GM12878 (cell line): ENCODE measurements around the gene IL5. TPM values are rescaled to one million over a fixed set of nuclear protein-coding genes. Genes with fewer than 3 reads are reported as not detected.

Experiments used
- BHLHE40 ChIP-seq, 2 experiments: fragments of 450-650 bp in 1 of 2; IDR thresholded peaks; 2 replicates each; pipeline ENCODE4 v1.6.1; 2011 to 2017; ENCODE audit warnings: low read depth in 2 of 2, borderline replicate concordance in 1 of 2, improper control_type of control experiment in 1 of 2, low read length in 1 of 2, mild to moderate bottlenecking in 1 of 2
- BMI1 ChIP-seq: fragments of 450-650 bp; IDR thresholded peaks from 2 replicates; pipeline ENCODE4 v1.6.1; 2016; ENCODE audit warnings: mild to moderate bottlenecking, moderate library complexity, borderline replicate concordance
- CBX3 ChIP-seq: fragments of 200-600 bp; sonication (generic); IDR thresholded peaks from 2 replicates; pipeline ENCODE4 v1.6.1; 2016; ENCODE audit warnings: low read depth, borderline replicate concordance
- CHD4 ChIP-seq: fragments of 200-600 bp; sonication (generic); IDR thresholded peaks from 2 replicates; pipeline ENCODE4 v1.6.1; 2016; ENCODE audit warnings: mild to moderate bottlenecking
- DPF2 ChIP-seq: fragments of 450-650 bp; IDR thresholded peaks from 2 replicates; pipeline ENCODE4 v1.6.1; 2017; ENCODE audit warnings: mild to moderate bottlenecking
- ETV6 ChIP-seq, 2 experiments: fragments of 450-650 bp in 1 of 2; IDR thresholded peaks in 1 of 2; conservative IDR thresholded peaks in 1 of 2; 2 replicates each; pipeline ENCODE4 v1.6.1; 2014; ENCODE audit warnings: antibody characterized with exemption in 1 of 2, borderline replicate concordance in 1 of 2, low read depth in 1 of 2, mild to moderate bottlenecking in 1 of 2, moderate library complexity in 1 of 2
- HDGF ChIP-seq: fragments of 450-650 bp; IDR thresholded peaks from 2 replicates; pipeline ENCODE4 v1.6.1; 2016; ENCODE audit warnings: antibody characterized with exemption
- IRF4 ChIP-seq: IDR thresholded peaks from 2 replicates; pipeline ENCODE4 v1.6.1; 2011; ENCODE audit warnings: low read depth, low read length
- MXI1 ChIP-seq: fragments of 150-350 bp; IDR thresholded peaks from 2 replicates; pipeline ENCODE4 v1.6.1; 2011; ENCODE audit warnings: low read depth, mild to moderate bottlenecking, inconsistent platforms, low read length, improper control_type of control experiment
- PML ChIP-seq: IDR thresholded peaks from 2 replicates; pipeline ENCODE4 v1.6.1; 2012; ENCODE audit warnings: low read length, inconsistent platforms
- PRDM15 ChIP-seq: fragments of 450-650 bp; formaldehyde crosslinking; IDR thresholded peaks from 2 replicates; pipeline ENCODE4 v1.4.0; 2020; ENCODE audit warnings: mild to moderate bottlenecking, moderate library complexity
- RCOR1 ChIP-seq: conservative IDR thresholded peaks from 2 replicates; pipeline ENCODE4 v1.6.1; 2012; ENCODE audit warnings: low read depth, low read length, improper control_type of control experiment
- RUNX3 ChIP-seq: IDR thresholded peaks from 2 replicates; pipeline ENCODE4 v1.6.1; 2012; ENCODE audit warnings: low read length, inconsistent platforms
- SPI1 ChIP-seq: IDR thresholded peaks from 2 replicates; pipeline ENCODE4 v1.6.1; 2011; ENCODE audit warnings: low read depth, mild to moderate bottlenecking, low read length, moderate library complexity, borderline replicate concordance; ENCODE audit not compliant: insufficient read depth
- SUZ12 ChIP-seq: fragments of 200-600 bp; sonication (generic); IDR thresholded peaks from one replicate; pipeline ENCODE4 v1.6.1; 2018; ENCODE audit warnings: antibody characterized with exemption, mild to moderate bottlenecking; ENCODE audit not compliant: unreplicated experiment
- TCF3 ChIP-seq: IDR thresholded peaks from 2 replicates; pipeline ENCODE4 v1.6.1; 2012; ENCODE audit warnings: low read depth, mild to moderate bottlenecking, low read length, borderline replicate concordance; ENCODE audit not compliant: insufficient read depth
- ZNF217 ChIP-seq: fragments of 450-650 bp; IDR thresholded peaks from 2 replicates; pipeline ENCODE4 v1.6.1; 2017; ENCODE audit warnings: antibody characterized with exemption, mild to moderate bottlenecking
- polyA plus RNA-seq, 11 experiments: library from polyadenylated mRNA; depleted of rRNA in 4 of 11; unstranded in 6 of 11; stranded (reverse) in 5 of 11; fragments of >200 nt; fragmentation: Nextera tagmentation in 4 of 11; fragmentation: Illumina TruSeq in 1 of 11; extraction: Ambion mirVana in 4 of 11; extraction: Trizol in 1 of 11; gene quantifications; 1 replicate in 1 of 11; 2 replicates in 10 of 11; pipeline versions ENCODE4 v1.2.1 to v1.2.3, GENCODE V29; 2011 to 2016; ENCODE audit warnings: inconsistent platforms in 2 of 11, missing spikeins in 2 of 11, low read depth in 1 of 11
- total RNA-seq, 4 experiments: library from RNA; depleted of rRNA in 3 of 4; stranded (reverse); fragments of >200 nt in 3 of 4; fragmentation: Illumina TruSeq in 1 of 4; extraction: Trizol in 1 of 4; gene quantifications; 2 replicates each; pipeline versions ENCODE4 v1.2.1 to v1.2.3, GENCODE V29; 2013 to 2021
- TF ChIP-seq, protein P1 (sequence below): IDR thresholded peaks from 2 replicates; pipeline ENCODE4 v1.6.1; 2012; ENCODE audit warnings: low read length, inconsistent platforms
- TF ChIP-seq, protein P2 (sequence below): fragments of 150-350 bp; IDR thresholded peaks from 2 replicates; pipeline ENCODE4 v1.6.1; 2016; ENCODE audit warnings: low read depth, low read length
- TF ChIP-seq, protein P3 (sequence below): fragments of 450-650 bp; IDR thresholded peaks from 2 replicates; pipeline ENCODE4 v1.6.1; 2017; ENCODE audit warnings: low read depth, mild to moderate bottlenecking, moderate library complexity

The IL5 gene
- total and polyA plus RNA-seq, 10 of the 15 experiments (the other 5 are each of a cell fraction or from before 2014, with no cell fraction given), result not detected

- TF ChIP-seq, protein P1, sequence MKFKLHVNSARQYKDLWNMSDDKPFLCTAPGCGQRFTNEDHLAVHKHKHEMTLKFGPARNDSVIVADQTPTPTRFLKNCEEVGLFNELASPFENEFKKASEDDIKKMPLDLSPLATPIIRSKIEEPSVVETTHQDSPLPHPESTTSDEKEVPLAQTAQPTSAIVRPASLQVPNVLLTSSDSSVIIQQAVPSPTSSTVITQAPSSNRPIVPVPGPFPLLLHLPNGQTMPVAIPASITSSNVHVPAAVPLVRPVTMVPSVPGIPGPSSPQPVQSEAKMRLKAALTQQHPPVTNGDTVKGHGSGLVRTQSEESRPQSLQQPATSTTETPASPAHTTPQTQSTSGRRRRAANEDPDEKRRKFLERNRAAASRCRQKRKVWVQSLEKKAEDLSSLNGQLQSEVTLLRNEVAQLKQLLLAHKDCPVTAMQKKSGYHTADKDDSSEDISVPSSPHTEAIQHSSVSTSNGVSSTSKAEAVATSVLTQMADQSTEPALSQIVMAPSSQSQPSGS, result peak; percentile 97
- TF ChIP-seq RUNX3 (peak; percentile 99), IRF4 (peak; percentile 98), RCOR1 (peak; percentile 96), BMI1 (peak; percentile 86), ETV6 (conservative IDR thresholded peaks at IDR 0.05 in 1 of 2, IDR thresholded peaks at IDR 0.05 in 1 of 2; ENCODE audit: borderline replicate concordance in 1 of 2, low read depth in 1 of 2) (peak in 1 of 2 experiments; percentile 88; a peak in 2 of 4 replicates), CBX3 (no peak), SPI1 (peak; percentile 97), DPF2 (peak; percentile 99), MXI1 (no peak; the same call in 1 of the 2 replicates), BHLHE40 (IDR thresholded peaks at IDR 0.05; ENCODE audit: borderline replicate concordance in 1 of 2, low read depth in 2 of 2, low read length in 1 of 2) (peak; percentile 65 to 74), SUZ12 (no peak), PRDM15 (CRISPR knock-in tag) (no peak), PML (peak; percentile 81), HDGF (no peak), CHD4 (peak; percentile 96; the same call in 1 of the 2 replicates), TCF3 (no peak), ZNF217 (peak; percentile 100)
- TF ChIP-seq, protein P2, sequence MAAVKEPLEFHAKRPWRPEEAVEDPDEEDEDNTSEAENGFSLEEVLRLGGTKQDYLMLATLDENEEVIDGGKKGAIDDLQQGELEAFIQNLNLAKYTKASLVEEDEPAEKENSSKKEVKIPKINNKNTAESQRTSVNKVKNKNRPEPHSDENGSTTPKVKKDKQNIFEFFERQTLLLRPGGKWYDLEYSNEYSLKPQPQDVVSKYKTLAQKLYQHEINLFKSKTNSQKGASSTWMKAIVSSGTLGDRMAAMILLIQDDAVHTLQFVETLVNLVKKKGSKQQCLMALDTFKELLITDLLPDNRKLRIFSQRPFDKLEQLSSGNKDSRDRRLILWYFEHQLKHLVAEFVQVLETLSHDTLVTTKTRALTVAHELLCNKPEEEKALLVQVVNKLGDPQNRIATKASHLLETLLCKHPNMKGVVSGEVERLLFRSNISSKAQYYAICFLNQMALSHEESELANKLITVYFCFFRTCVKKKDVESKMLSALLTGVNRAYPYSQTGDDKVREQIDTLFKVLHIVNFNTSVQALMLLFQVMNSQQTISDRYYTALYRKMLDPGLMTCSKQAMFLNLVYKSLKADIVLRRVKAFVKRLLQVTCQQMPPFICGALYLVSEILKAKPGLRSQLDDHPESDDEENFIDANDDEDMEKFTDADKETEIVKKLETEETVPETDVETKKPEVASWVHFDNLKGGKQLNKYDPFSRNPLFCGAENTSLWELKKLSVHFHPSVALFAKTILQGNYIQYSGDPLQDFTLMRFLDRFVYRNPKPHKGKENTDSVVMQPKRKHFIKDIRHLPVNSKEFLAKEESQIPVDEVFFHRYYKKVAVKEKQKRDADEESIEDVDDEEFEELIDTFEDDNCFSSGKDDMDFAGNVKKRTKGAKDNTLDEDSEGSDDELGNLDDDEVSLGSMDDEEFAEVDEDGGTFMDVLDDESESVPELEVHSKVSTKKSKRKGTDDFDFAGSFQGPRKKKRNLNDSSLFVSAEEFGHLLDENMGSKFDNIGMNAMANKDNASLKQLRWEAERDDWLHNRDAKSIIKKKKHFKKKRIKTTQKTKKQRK, result no peak; the same call in 1 of the 2 replicates
- TF ChIP-seq, protein P3, sequence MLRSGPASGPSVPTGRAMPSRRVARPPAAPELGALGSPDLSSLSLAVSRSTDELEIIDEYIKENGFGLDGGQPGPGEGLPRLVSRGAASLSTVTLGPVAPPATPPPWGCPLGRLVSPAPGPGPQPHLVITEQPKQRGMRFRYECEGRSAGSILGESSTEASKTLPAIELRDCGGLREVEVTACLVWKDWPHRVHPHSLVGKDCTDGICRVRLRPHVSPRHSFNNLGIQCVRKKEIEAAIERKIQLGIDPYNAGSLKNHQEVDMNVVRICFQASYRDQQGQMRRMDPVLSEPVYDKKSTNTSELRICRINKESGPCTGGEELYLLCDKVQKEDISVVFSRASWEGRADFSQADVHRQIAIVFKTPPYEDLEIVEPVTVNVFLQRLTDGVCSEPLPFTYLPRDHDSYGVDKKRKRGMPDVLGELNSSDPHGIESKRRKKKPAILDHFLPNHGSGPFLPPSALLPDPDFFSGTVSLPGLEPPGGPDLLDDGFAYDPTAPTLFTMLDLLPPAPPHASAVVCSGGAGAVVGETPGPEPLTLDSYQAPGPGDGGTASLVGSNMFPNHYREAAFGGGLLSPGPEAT, result peak; percentile 97
These were observed 18.0 kb downstream of the IL5 start (continued) for GRCh38 chr5:132525299-132525724.
